Kidney (tissue), 14 donors: ENCODE results near the gene TAAR2. TPM values are rescaled to one million over a fixed set of nuclear protein-coding genes. Genes with fewer than 3 reads are reported as not detected.

Source experiments
- DNase-seq, 5 donors: peaks; one replicate each; pipeline ENCODE4 v3.0.0-alpha.2; 2013 to 2020
- FAIRE-seq: peaks from 2 replicates; lab custom pipeline; 2012; peaks lifted over from hg19 to GRCh38; lab: Jason Lieb, UNC
- H3K27ac ChIP-seq, 2 donors: one replicate each; pipeline ENCODE4 v1.7.0; 2013; ENCODE audit warnings: low read depth in 2 of 2, low read length in 2 of 2, inconsistent platforms in 1 of 2
- H3K27me3 ChIP-seq: one replicate; pipeline ENCODE4 v1.7.1; 2013; ENCODE audit warnings: low read length, inconsistent platforms; ENCODE audit not compliant: control insufficient read depth, insufficient read depth
- H3K36me3 ChIP-seq, 3 donors: one replicate each; pipeline versions ENCODE4 v1.7.0 to v1.7.1; 2013; ENCODE audit warnings: low read length in 3 of 3, control low read depth in 1 of 3, inconsistent platforms in 1 of 3; ENCODE audit not compliant: insufficient read depth in 3 of 3, control insufficient read depth in 2 of 3
- H3K4me1 ChIP-seq, 3 donors: one replicate each; pipeline versions ENCODE4 v1.7.0 to v1.7.1; 2013; ENCODE audit warnings: low read length in 3 of 3, inconsistent platforms in 1 of 3, low read depth in 1 of 3; ENCODE audit not compliant: control insufficient read depth in 2 of 3, insufficient read depth in 2 of 3
- H3K4me3 ChIP-seq, 3 donors: one replicate each; pipeline versions ENCODE4 v1.7.0 to v1.8.1; 2013; ENCODE audit warnings: low read length in 3 of 3, control low read depth in 1 of 3, inconsistent platforms in 1 of 3
- H3K9ac ChIP-seq, 3 donors: one replicate each; pipeline versions ENCODE4 v1.7.0 to v1.7.1; 2013; ENCODE audit warnings: low read length in 3 of 3, control low read depth in 1 of 3, inconsistent platforms in 1 of 3
- H3K9me3 ChIP-seq, 3 donors: one replicate each; pipeline versions ENCODE4 v1.7.0 to v1.7.1; 2013; ENCODE audit warnings: low read length in 3 of 3, control low read depth in 1 of 3, inconsistent platforms in 1 of 3; ENCODE audit not compliant: control insufficient read depth in 2 of 3, insufficient read depth in 1 of 3
- CTCF ChIP-seq: IDR thresholded peaks from 3 replicates; pipeline ENCODE4 v1.5.1; 2012; ENCODE audit warnings: mild to moderate bottlenecking, moderate library complexity, borderline replicate concordance; ENCODE audit not compliant: insufficient read depth; ENCODE audit errors: extremely low read depth
- intact Hi-C: fragments of 100-400 bp; cut with DNase I; formaldehyde crosslinking; loops from one replicate; pipeline ENCODE4 v1.11.1; 2022
- polyA plus RNA-seq: library from polyadenylated mRNA; stranded (reverse); fragments of 350-450 nt; fragmentation: Illumina TruSeq; extraction: RNeasy Lipid Tissue Mini Kit (QIAGEN cat#74804); gene quantifications from one replicate; pipeline ENCODE4 v1.2.3, GENCODE V29; 2014; ENCODE audit warnings: low read depth, low replicate concordance; ENCODE audit not compliant: insufficient read depth
- total RNA-seq: library from RNA; stranded (reverse); fragmentation: NEBNext Ultra II Directional; extraction: Animal tissue kit (Norgen Biotek cat#: 25700); gene quantifications from one replicate; pipeline ENCODE4 v1.2.1, GENCODE V29; 2021
- donor health status: control.
- donor health status: control.
- donor health status: control.
- donor health status: control.
- donor health status: control.
- donor health status: DM: yes; HTN: yes; CAD: no.
- donor health status: Normal renal cell carcinoma (clear cell type).

The TAAR2 gene
- total and polyA plus RNA-seq, 2 donors from 2014 or later = not detected

- FAIRE-seq = no peak
Measured at GRCh38 chr6:132616677-132617076, 7.4 kb downstream of the TAAR2 start.

GRCh38 chr6:132614554-132614953, 9.5 kb downstream of the TAAR2 start:
- H3K4me3 ChIP-seq = no peak overlapping the region
- no peak for TF ChIP-seq CTCF
- no peak for DNase-seq
- no peak for FAIRE-seq
- no peaks in the 10 kb centered on the region for H3K4me1 ChIP-seq
- no peak overlapping the region for H3K27ac ChIP-seq
- no peaks in the 10 kb centered on the region for H3K36me3 ChIP-seq
- no peaks in the 10 kb centered on the region for H3K9me3 ChIP-seq
- no peak overlapping the region for H3K9ac ChIP-seq
- no peaks in the 10 kb centered on the region for H3K27me3 ChIP-seq
- intact Hi-C loops = no loop called here

More at GRCh38 chr6:132616677-132617076, 7.4 kb downstream of the TAAR2 start:
- no peak overlapping the region for H3K9ac ChIP-seq
- TF ChIP-seq CTCF = no peak
- no peaks in the 10 kb centered on the region for H3K9me3 ChIP-seq
- H3K4me3 ChIP-seq = no peak overlapping the region
- H3K36me3 ChIP-seq = no peaks in the 10 kb centered on the region
- H3K4me1 ChIP-seq = no peaks in the 10 kb centered on the region
- intact Hi-C loops = no loop called here
- H3K27me3 ChIP-seq = no peaks in the 10 kb centered on the region
- no peak for DNase-seq
- H3K27ac ChIP-seq = no peak overlapping the region

DNA sequence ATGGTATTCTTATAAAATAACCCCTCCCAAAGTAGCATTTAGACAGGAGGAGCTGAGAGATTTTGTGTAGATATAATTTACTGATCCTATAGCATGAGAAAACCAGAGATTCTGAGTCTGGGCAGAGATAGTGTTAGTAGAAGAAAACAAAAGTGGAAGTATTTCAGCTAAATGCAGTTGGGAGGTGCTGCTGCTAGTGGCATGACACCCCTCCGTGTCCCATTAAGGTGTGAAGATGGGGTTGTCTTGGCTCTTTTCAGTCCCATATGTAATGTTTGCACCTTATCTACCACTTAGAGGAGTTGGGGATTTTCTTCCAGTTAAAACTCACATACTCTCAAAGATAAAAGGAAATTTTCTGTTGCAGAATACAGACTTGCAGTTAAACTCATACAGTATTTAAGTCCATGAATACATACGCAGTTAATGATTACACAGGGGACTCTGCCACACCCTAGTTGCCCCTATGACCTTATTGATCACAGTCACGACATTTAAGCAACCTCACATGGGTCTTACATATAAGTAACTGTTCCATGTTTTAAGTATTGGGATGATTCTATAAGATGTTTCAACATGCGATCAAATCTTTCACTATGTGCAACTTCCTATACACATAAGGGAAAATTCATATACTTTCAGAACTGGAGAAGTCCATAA, 11.5 kb downstream of the TAAR2 start:
- Histone ChIP-seq H3K27ac (no peak overlapping the region), H3K36me3 (no peaks in the 10 kb centered on the region), H3K4me3 (no peak overlapping the region), H3K9ac (no peak overlapping the region), H3K9me3 (no peaks in the 10 kb centered on the region), H3K4me1 (no peaks in the 10 kb centered on the region), H3K27me3 (no peaks in the 10 kb centered on the region)
- intact Hi-C loops = no loop called here
- FAIRE-seq (no peak), DNase-seq (no peak)
- no peak for TF ChIP-seq CTCF

GRCh38 chr6:132611616-132612015, 12.5 kb downstream of the TAAR2 start:
- DNase-seq (no peak), FAIRE-seq (no peak)
- no peaks in the 10 kb centered on the region for H3K27me3 ChIP-seq
- intact Hi-C loops = no loop called here
- no peaks in the 10 kb centered on the region for H3K36me3 ChIP-seq
- no peaks in the 10 kb centered on the region for H3K4me1 ChIP-seq
- H3K4me3 ChIP-seq = no peak overlapping the region
- no peaks in the 10 kb centered on the region for H3K9me3 ChIP-seq
- no peak overlapping the region for H3K27ac ChIP-seq
- no peak overlapping the region for H3K9ac ChIP-seq
- TF ChIP-seq CTCF = no peak
